ENCODE results near the gene C11orf86.
"Not testable (repeated sequence)": the region's sequence is repeated elsewhere in the genome, so short reads cannot be mapped to it uniquely, and the experiment has no call there.

The C11orf86 gene

GRCh38 chr11:67002297-67002913, 27.3 kb downstream of the C11orf86 start:
- peaks cover 12% of the 10 kb centered on the region for H3K4me1 ChIP-seq (ENCODE audit: insufficient read depth, low read length, poor library complexity, severe bottlenecking)
- no peaks in the 10 kb centered on the region for H3K79me2 ChIP-seq (ENCODE audit: insufficient read depth, low read length)
- H3K4me2 ChIP-seq (ENCODE audit: low read depth, low read length, poor library complexity, severe bottlenecking), result no peak overlapping the region
- TF ChIP-seq, protein P1, sequence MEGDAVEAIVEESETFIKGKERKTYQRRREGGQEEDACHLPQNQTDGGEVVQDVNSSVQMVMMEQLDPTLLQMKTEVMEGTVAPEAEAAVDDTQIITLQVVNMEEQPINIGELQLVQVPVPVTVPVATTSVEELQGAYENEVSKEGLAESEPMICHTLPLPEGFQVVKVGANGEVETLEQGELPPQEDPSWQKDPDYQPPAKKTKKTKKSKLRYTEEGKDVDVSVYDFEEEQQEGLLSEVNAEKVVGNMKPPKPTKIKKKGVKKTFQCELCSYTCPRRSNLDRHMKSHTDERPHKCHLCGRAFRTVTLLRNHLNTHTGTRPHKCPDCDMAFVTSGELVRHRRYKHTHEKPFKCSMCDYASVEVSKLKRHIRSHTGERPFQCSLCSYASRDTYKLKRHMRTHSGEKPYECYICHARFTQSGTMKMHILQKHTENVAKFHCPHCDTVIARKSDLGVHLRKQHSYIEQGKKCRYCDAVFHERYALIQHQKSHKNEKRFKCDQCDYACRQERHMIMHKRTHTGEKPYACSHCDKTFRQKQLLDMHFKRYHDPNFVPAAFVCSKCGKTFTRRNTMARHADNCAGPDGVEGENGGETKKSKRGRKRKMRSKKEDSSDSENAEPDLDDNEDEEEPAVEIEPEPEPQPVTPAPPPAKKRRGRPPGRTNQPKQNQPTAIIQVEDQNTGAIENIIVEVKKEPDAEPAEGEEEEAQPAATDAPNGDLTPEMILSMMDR (conservative IDR thresholded peaks at IDR 0.05; ENCODE audit: low read length), result no peak
- TF ChIP-seq EZH2phosphoT487 (IDR thresholded peaks at IDR 0.05; ENCODE audit: borderline replicate concordance), result no peak
- H3K27me3 ChIP-seq (ENCODE audit: insufficient read depth, low read length, poor library complexity, severe bottlenecking), result peaks cover 12% of the 10 kb centered on the region
- no peaks in the 10 kb centered on the region for H3F3A ChIP-seq (ENCODE audit: low read depth)
- no peak overlapping the region for H3K9ac ChIP-seq (ENCODE audit: low read depth, low read length, poor library complexity, severe bottlenecking)
- H3K9me3 ChIP-seq (ENCODE audit: insufficient read depth, low read depth, low read length), result no peaks in the 10 kb centered on the region
- no peaks in the 10 kb centered on the region for H3K9me2 ChIP-seq (replicated peaks; ENCODE audit: low read depth, low read length)
- no peak overlapping the region for H3K4me3 ChIP-seq (ENCODE audit: low read length, poor library complexity, severe bottlenecking)
- H3K36me3 ChIP-seq (ENCODE audit: insufficient read depth, low read length), result no peaks in the 10 kb centered on the region
- no peak overlapping the region for H2AFZ ChIP-seq (ENCODE audit: low read length)
- no peaks in the 10 kb centered on the region for H4K20me1 ChIP-seq (ENCODE audit: insufficient read depth, low read length, poor library complexity, severe bottlenecking)

- TF ChIP-seq, protein P1 (conservative IDR thresholded peaks at IDR 0.05; ENCODE audit: low read length), result no peak
- TF ChIP-seq EZH2phosphoT487 (IDR thresholded peaks at IDR 0.05; ENCODE audit: borderline replicate concordance), result no peak
- Histone ChIP-seq H3K4me1 (ENCODE audit: insufficient read depth, low read length, poor library complexity, severe bottlenecking) (peaks cover 12% of the 10 kb centered on the region), H3K9me2 (replicated peaks; ENCODE audit: low read depth, low read length) (no peaks in the 10 kb centered on the region), H3K9ac (ENCODE audit: low read depth, low read length, poor library complexity, severe bottlenecking) (no peak overlapping the region), H2AFZ (ENCODE audit: low read length) (no peak overlapping the region), H3K36me3 (ENCODE audit: insufficient read depth, low read length) (no peaks in the 10 kb centered on the region), H3K4me2 (ENCODE audit: low read depth, low read length, poor library complexity, severe bottlenecking) (no peak overlapping the region), H3K79me2 (ENCODE audit: insufficient read depth, low read length) (no peaks in the 10 kb centered on the region), H3K27me3 (ENCODE audit: insufficient read depth, low read length, poor library complexity, severe bottlenecking) (peaks cover 12% of the 10 kb centered on the region), H3K9me3 (ENCODE audit: insufficient read depth, low read depth, low read length) (no peaks in the 10 kb centered on the region), H3K4me3 (ENCODE audit: low read length, poor library complexity, severe bottlenecking) (no peak overlapping the region), H4K20me1 (ENCODE audit: insufficient read depth, low read length, poor library complexity, severe bottlenecking) (no peaks in the 10 kb centered on the region), H3F3A (ENCODE audit: low read depth) (no peaks in the 10 kb centered on the region)
Observed at GRCh38 chr11:67002921-67003411, 27.9 kb downstream of the C11orf86 start.

GRCh38 chr11:67005200-67005599, 30.1 kb downstream of the C11orf86 start:
- peaks cover 12% of the 10 kb centered on the region for H3K4me1 ChIP-seq (ENCODE audit: insufficient read depth, low read length, poor library complexity, severe bottlenecking)
- not testable (repeated sequence) for H3K4me3 ChIP-seq (ENCODE audit: low read length, poor library complexity, severe bottlenecking); H3K27me3 ChIP-seq (ENCODE audit: insufficient read depth, low read length, poor library complexity, severe bottlenecking); H3K4me2 ChIP-seq (ENCODE audit: low read depth, low read length, poor library complexity, severe bottlenecking); H3K9ac ChIP-seq (ENCODE audit: low read depth, low read length, poor library complexity, severe bottlenecking); H2AFZ ChIP-seq (ENCODE audit: low read length); H3K9me3 ChIP-seq (ENCODE audit: insufficient read depth, low read depth, low read length); H3K9me2 ChIP-seq (replicated peaks; ENCODE audit: low read depth, low read length); H3F3A ChIP-seq (ENCODE audit: low read depth); H3K79me2 ChIP-seq (ENCODE audit: insufficient read depth, low read length); H3K36me3 ChIP-seq (ENCODE audit: insufficient read depth, low read length); H4K20me1 ChIP-seq (ENCODE audit: insufficient read depth, low read length, poor library complexity, severe bottlenecking)

Measured in Loucy (cell line).